Mesothelial cell of epicardium (in vitro differentiated cells): ENCODE measurements around the gene STRIP2. TPM values are rescaled to one million over a fixed set of nuclear protein-coding genes. Genes with fewer than 3 reads are reported as not detected.

Source experiments
- DNase-seq, 2 experiments: peaks; one replicate each; pipeline ENCODE4 v3.0.0; 2021; ENCODE audit warnings: low spot score in 2 of 2; ENCODE audit not compliant: unreplicated experiment in 2 of 2
- H3K27ac Mint-ChIP-seq: 2 replicates; pipeline ENCODE4 v1.8.0; 2021; ENCODE audit warnings: mixed read lengths
- H3K27me3 Mint-ChIP-seq: 2 replicates; pipeline ENCODE4 v1.8.0; 2021; ENCODE audit warnings: low read depth, mixed read lengths
- H3K36me3 Mint-ChIP-seq: 2 replicates; pipeline ENCODE4 v1.8.0; 2021; ENCODE audit warnings: mixed read lengths
- H3K4me1 Mint-ChIP-seq: 2 replicates; pipeline ENCODE4 v1.8.0; 2021; ENCODE audit warnings: mixed read lengths
- H3K4me3 Mint-ChIP-seq: 2 replicates; pipeline ENCODE4 v1.8.0; 2021; ENCODE audit warnings: mild to moderate bottlenecking, moderate library complexity, mixed read lengths
- H3K9me3 Mint-ChIP-seq: 2 replicates; pipeline ENCODE4 v1.8.0; 2021; ENCODE audit warnings: mixed read lengths
- CTCF ChIP-seq: fragments of 200-600 bp; sonication (generic); IDR thresholded peaks from one replicate; pipeline ENCODE4 v1.5.0; 2021; ENCODE audit warnings: antibody characterized with exemption; ENCODE audit not compliant: unreplicated experiment
- total RNA-seq: library from RNA; stranded (reverse); gene quantifications from 3 replicates; pipeline ENCODE4 v1.2.1, GENCODE V29; 2021

The STRIP2 gene
- total RNA-seq, 1 donor from 2014 or later, result 1.8 TPM

- no peak overlapping the region for H3K27ac Mint-ChIP-seq
- peaks cover 10% of the 10 kb centered on the region for H3K4me1 Mint-ChIP-seq
- no peak for DNase-seq
- peaks cover 44% of the 10 kb centered on the region for H3K27me3 Mint-ChIP-seq
- H3K9me3 Mint-ChIP-seq, result no peaks in the 10 kb centered on the region
- H3K36me3 Mint-ChIP-seq, result no peaks in the 10 kb centered on the region
- peak overlapping the region; percentile 2 for H3K4me3 Mint-ChIP-seq
- TF ChIP-seq CTCF, result no peak
Measured at GRCh38 chr7:129436335-129436923, 2.2 kb downstream of the STRIP2 start.

GRCh38 chr7:129437190-129437589 lies 3.0 kb downstream of the STRIP2 start:
- H3K9me3 Mint-ChIP-seq, result no peaks in the 10 kb centered on the region
- H3K27me3 Mint-ChIP-seq, result peaks cover 38% of the 10 kb centered on the region
- DNase-seq, result no peak
- no peak for TF ChIP-seq CTCF
- peaks cover 10% of the 10 kb centered on the region for H3K4me1 Mint-ChIP-seq
- no peak overlapping the region for H3K27ac Mint-ChIP-seq
- H3K4me3 Mint-ChIP-seq, result no peak overlapping the region
- H3K36me3 Mint-ChIP-seq, result no peaks in the 10 kb centered on the region

- no peak overlapping the region for H3K4me3 Mint-ChIP-seq
Measured at GRCh38 chr7:129438281-129438838, 4.1 kb downstream of the STRIP2 start.

GRCh38 chr7:129438839-129439651 lies 4.8 kb downstream of the STRIP2 start:
- no peak for TF ChIP-seq CTCF
- Mint-ChIP-seq H3K4me3 (no peak overlapping the region), H3K4me1 (peaks cover 4% of the 10 kb centered on the region), H3K9me3 (no peaks in the 10 kb centered on the region), H3K27me3 (peaks cover 22% of the 10 kb centered on the region), H3K36me3 (no peaks in the 10 kb centered on the region), H3K27ac (no peak overlapping the region)
- no peak for DNase-seq

More at GRCh38 chr7:129438281-129438838, 4.1 kb downstream of the STRIP2 start:
- no peak for DNase-seq
- no peaks in the 10 kb centered on the region for H3K36me3 Mint-ChIP-seq
- TF ChIP-seq CTCF, result no peak
- no peak overlapping the region for H3K27ac Mint-ChIP-seq
- peaks cover 29% of the 10 kb centered on the region for H3K27me3 Mint-ChIP-seq
- peaks cover 9% of the 10 kb centered on the region for H3K4me1 Mint-ChIP-seq
- H3K9me3 Mint-ChIP-seq, result no peaks in the 10 kb centered on the region

GRCh38 chr7:129439963-129440625 lies 5.9 kb downstream of the STRIP2 start:
- Mint-ChIP-seq H3K9me3 (no peaks in the 10 kb centered on the region), H3K4me3 (no peak overlapping the region), H3K4me1 (peaks cover 2% of the 10 kb centered on the region), H3K27ac (no peak overlapping the region), H3K27me3 (peaks cover 16% of the 10 kb centered on the region), H3K36me3 (no peaks in the 10 kb centered on the region)
- TF ChIP-seq CTCF, result no peak
- no peak for DNase-seq
